CD4-positive, alpha-beta T cell treated with Interleukin-2 at 100 ng/mL for 4 hours (primary cell): ENCODE results near the gene SOCS3.
"Not testable (repeated sequence)": the region's sequence is repeated elsewhere in the genome, so short reads cannot be mapped to it uniquely, and the experiment has no call there.

Source experiments
- DNase-seq: peaks from one replicate; pipeline ENCODE4 v3.0.0-alpha.2; 2020; ENCODE audit warnings: low spot score

SOCS3 gene

GRCh38 chr17:78329263-78330059 is 30.4 kb downstream of the SOCS3 start:
- DNase-seq: no peak

GRCh38 chr17:78327880-78328279 is 32.0 kb downstream of the SOCS3 start:
- DNase-seq: no peak

DNA sequence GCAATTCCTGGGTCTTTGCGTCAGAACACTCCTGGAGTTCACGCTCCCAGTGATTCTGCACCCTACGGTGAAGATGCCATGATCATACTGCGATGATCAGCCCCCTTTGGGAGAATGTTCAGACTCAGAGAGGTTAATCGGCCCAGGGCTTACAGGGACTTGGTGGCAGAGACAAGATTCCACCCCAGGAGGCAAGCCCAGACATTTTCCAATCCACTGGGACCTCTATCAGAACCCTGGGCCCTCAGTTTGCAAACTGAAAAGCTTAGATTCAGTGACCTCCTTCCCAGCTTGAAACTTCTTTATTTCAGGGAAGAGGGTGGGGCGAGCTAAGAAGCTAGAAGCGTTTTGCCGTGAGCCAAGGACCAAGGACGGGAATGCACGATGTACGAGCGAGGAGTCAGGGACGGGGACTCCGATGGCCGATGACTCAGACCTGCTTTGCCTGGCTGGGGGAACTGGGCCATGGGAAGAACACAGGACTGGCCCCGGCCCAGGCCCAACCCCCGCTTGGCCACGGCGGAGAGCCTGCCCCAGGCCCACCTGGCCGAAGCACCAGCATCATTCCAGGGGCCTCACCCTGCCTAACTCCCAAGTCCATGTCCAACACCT is 34.7 kb downstream of the SOCS3 start:
- no peak for DNase-seq

- no peak for DNase-seq
Observed at GRCh38 chr17:78324391-78325075, 35.3 kb downstream of the SOCS3 start.

- DNase-seq: no peak
Observed at GRCh38 chr17:78323826-78324390, 36.0 kb downstream of the SOCS3 start.

- no peak for DNase-seq
Observed at GRCh38 chr17:78322858-78323455, 36.9 kb downstream of the SOCS3 start.

- no peak for DNase-seq
Observed at GRCh38 chr17:78322327-78322857, 37.5 kb downstream of the SOCS3 start.

DNA sequence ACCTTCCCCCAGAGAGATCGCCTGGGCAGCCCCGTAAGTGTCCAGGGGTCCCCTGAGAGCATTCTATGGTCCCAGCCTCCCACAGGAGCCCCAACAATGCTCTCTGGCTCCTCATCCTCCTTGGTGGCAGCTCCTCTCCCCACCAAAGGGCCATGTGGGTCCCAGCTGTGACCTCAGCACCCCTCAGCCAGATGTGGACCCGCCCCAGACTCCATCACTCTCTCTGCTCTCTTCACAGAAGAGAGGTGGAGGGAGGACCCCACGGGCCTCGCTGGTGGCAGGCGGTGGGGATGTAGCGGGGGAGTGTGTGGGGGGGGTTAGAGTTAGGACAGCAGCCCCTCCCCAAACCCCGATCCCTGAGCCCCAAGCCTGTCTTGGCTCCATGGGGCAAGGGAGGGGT is 41.0 kb downstream of the SOCS3 start:
- DNase-seq: no peak

- no peak for DNase-seq
Observed at GRCh38 chr17:78318407-78318806, 41.5 kb downstream of the SOCS3 start.

- DNase-seq: no peak
Observed at GRCh38 chr17:78317794-78318400, 42.0 kb downstream of the SOCS3 start.

- no peak for DNase-seq
Observed at GRCh38 chr17:78316867-78317789, 42.7 kb downstream of the SOCS3 start.

- no peak for DNase-seq
Observed at GRCh38 chr17:78316115-78316866, 43.6 kb downstream of the SOCS3 start.

DNA sequence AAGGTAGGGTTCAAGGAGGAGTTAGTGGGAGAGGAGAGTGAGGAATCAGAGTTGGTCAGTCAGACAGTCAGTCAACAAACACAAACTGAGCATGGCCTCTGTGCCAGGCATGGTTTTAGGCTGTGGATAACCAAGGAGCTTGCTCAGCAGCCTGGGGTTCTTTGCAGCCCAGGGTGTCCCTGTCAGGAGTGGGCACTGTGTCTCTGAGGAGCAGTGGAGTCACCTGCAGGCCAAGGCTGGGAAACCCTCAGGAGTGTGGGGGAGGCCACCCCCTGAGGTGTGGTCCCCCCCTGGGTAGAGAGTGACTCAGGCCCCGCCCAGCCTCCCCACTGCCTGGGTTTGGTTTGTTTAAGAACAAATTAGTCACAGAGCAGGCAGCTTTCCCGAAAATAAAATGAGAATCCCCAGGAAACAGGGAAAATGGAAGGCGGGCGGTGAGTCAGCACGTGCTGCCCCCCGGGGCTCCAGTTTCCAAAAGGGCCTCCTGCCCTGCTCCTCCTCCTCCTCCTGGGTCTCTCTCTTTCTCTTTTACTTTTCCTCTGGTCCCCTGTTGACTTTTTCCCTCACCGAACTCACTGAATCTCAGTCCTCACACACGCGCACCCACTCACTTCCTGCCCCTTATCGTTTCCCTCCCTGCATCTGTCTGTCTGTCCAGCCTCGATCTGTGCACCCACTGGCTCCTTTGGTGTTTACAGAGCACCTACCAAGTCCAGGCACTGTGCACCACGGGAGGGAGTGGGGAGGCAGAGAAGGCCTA is 44.3 kb downstream of the SOCS3 start:
- DNase-seq: peak; percentile 46

DNA sequence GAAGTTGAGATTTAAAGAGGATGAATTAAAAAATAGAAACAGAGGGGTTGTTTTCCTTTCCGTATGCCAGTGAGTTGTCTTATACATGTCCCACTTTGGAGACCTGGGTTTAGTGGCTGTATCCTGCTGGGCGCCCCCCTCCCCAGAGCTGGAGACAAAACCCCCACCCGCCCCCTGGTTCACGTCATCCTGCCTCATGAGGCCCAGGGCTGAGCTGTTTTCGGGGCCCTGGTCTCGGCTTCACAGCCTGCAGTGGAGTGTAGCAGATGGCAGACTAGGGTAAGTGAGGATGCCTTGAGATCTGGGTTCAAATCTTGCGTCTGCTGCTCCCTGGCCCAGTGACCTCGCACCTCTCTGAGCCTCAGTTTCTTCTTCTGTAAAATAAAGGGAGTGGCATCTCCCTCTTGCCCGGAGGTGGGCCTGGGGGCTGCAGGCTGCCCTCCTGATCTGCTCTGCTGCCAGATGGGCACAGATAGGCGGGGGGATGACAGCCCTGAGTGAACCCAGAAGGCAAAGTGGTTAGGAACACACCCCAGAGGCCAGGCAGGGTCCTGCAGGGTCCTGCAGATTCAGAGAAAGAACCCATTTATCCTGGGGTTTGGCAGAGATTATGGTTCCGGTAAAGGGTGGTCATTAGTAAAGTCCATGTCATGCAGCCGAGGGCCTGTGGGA is 45.1 kb downstream of the SOCS3 start:
- no peak for DNase-seq

DNA sequence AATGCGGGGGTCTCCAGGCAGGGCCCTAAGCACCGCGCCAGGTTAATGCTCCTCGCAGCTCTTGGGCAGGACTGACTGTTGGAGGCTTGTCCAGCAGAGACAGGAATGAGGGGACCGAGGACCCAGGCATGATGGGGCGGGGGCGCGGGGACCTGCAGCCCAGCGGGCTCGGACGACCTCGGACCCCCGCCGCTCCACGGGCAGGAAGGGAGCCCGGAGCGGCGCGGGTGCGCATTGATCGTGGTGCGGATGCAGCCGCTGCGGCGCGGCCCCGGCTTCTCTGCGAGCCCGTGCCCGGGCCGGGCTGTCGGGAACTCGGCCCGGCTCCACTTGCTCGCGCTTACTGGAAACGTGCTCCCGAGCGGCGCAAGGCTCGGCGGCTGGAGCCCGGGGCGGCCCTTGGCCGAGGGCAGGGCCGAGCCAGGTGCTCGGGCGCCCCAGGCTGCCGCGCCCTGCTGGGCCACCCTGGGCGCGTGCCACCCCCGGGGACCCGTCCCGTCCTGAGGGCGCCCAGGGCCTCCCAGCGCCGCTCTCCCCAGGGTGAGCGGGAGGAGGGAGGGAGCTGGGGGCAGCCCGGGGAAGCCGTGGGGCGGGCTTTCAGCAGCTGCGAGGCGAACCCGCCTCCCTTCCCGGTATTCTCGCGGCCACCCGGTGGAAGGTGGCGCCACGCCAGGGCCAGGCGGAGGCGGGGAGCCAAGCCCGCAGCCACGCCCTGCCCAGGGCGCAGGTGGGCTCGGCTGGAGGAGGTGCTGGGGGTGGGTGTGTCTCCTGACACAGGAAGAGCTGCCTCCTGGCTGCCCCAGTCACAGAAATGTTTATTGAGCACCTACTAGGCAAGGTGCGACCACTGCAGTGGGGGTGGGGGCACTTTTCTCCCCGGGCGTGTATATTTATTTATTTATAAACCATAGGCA is 45.9 kb downstream of the SOCS3 start:
- DNase-seq: peak; percentile 70

DNA sequence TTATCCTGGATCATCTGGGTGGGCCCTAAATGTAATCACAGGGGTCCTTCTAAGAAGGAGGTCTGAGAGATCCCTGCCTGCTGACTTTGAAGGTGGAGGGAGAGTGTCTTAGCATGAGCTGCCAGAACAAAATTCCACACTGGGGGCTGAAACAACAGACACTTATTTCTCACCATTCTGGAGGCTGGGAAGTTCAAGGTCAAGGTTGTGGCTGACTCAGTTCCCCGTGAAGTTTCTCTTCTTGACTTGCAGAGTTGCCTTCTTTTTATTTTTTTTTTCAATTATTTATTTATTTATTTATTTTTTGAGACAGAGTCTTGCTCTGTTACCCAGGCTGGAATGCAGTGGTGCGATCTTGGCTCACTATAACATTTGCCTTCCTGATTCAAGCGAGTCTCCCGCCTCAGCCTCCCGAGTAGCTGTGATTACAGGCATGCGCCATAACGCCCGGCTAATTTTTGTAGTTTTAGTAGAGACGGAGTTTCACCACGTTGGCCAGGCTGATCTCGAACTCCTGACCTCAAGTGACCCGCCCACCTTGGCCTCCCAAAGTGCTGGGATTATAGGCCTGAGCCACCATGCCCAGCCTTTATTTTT is 50.1 kb downstream of the SOCS3 start:
- DNase-seq: not testable (repeated sequence)
